Inferior parietal cortex (tissue), 1 donor: ENCODE data around the gene LRRC2.
"Not testable (repeated sequence)": the region's sequence is repeated elsewhere in the genome, so short reads cannot be mapped to it uniquely, and the experiment has no call there.

ENCODE experiments used
- DNase-seq: peaks from one replicate; pipeline ENCODE4 v3.0.0-alpha.2; 2016; ENCODE audit errors: extremely low spot score

Gene LRRC2

DNA sequence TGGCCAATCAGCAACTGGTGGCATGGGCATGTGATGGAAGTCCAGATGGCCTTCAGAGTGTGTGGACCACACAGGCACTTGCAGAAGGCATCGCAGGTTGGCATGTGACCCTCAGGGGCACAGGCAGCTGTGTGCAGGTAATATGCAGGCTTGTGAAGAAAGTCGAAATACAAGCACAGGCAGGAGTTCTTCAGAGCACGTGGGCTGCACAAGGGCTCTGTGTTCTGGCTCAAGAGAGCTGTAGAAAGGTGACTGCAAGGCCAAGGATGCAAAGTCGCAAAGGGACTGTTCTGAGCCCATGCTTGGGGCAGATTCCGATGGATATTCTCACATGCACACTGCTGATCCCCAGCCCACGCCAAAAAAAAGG lies 8.3 kb downstream of the LRRC2 start:
- no peak for DNase-seq

DNA sequence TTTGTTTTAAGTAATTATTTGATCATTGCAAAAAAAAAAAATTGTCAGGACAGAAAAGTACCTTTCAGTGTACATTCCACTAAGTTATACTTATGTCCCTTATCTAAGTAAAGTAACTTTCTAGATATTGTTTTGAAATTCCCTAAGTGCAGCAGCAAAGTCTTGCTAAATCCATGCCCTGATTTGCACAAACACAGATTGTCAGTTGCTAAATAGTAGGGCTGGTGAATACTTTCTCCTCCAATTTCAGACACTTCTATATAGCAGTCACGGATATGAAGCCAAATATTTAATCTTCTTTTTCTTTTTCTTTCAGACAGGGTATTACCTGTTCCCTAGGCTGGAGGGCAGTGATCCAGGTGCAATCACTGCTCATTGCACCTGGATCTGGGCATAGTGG lies 12.9 kb downstream of the LRRC2 start:
- DNase-seq, result no peak

DNA sequence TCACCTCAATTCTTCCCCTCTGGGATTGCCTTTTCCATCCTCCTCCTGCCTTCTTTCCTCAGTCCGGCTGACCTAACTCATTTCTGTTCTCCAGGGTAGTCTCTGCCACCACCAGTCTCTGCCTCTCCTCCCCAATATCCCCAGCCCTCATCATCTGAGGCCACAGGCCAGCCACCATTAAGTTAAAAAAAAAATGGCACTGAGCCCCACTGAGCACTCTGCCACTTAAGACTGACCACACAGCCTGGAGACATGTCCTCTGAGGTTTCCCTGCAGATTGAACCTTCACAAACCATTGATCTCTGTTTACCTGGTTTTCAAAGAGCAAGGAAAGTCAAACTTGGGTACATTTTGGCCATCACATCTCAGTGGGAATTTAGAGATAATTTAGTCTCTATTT lies 13.6 kb downstream of the LRRC2 start:
- no peak for DNase-seq

- no peak for DNase-seq
These were observed 14.5 kb downstream of the LRRC2 start for GRCh38 chr3:46551615-46552014.

DNA sequence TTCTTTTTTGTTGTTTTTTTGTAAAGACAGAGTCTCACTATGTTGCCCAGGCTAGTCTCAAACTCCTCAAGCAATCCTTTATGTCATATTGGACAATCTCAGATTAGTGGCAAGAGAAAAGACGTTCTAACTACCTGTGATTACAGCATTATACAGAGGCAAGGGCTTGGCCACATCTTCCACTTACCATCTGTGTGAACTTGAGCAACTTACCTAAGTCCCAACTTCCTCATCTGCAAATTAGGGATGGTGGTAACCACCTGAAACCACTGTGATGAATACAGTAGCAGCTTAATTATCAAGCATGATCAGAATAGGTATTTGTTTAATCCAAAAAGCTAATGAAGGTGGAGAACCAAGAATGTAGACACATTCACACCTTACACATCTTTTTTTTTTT lies 16.1 kb downstream of the LRRC2 start:
- no peak for DNase-seq

DNA sequence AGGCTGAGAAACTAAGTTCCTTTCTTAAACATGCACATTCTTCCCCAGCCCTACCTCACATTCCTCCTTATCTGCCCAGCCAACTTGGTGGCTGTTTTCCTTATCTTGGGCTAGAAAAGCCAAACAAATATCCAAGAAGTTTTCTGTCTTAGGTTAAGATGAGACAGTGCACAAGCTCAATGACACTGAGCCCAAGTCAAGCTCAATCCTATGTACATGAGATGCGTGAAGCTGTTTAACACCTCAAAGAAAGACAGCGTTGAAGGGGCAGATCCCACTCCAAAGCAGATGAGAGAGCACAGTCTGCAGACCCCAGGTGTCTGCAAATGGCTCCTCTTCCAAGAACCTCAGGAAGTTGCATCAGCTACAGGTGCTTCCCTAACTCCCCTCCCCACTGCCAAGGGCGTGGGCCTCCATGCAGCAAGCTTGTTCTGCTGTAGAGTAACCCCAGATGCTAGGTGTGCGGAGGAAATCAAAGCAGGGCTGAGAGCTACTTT lies 16.6 kb downstream of the LRRC2 start:
- no peak for DNase-seq

- not testable (repeated sequence) for DNase-seq
These were observed 17.5 kb downstream of the LRRC2 start for GRCh38 chr3:46548611-46549010.

- DNase-seq, result no peak
These were observed 19.1 kb downstream of the LRRC2 start for GRCh38 chr3:46546896-46547440.

DNA sequence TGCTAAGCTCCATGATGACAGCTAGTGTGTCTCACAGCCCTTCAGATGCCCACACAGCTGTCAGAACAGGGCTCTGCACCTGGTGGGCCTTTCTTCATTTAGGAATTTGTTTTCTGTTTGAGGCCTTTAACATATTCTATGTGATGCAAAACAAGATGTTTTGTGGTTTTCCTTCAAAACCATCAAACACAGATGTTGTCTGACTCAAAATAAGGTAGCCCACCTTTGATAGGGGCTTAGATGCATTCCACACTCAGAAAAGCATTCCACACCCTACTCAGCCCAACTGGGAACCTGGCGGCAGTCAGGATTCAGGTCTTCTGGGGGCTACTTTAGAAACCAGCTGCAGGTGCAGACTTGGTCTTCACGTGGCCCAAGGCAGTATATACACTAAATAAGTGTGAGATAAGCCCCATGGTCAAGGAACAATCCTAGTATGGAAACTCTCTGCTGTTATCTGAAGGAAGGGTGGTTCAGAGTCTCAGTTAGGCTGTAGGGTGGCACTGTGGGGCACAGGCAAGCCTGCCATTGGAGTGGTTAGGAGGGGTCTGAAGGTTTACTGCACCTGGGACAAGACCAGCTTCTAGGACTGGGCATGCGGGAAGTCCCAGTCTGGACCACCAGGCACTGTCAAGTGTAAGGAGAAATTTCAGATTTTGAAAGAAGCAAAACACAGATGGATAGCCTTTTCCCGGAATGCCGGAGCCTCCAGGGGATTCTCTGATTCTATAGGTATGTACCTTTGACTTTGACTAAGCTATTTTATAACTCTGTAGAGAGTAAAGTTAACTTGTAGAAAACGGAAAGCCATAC lies 20.1 kb downstream of the LRRC2 start:
- DNase-seq, result no peak

DNA sequence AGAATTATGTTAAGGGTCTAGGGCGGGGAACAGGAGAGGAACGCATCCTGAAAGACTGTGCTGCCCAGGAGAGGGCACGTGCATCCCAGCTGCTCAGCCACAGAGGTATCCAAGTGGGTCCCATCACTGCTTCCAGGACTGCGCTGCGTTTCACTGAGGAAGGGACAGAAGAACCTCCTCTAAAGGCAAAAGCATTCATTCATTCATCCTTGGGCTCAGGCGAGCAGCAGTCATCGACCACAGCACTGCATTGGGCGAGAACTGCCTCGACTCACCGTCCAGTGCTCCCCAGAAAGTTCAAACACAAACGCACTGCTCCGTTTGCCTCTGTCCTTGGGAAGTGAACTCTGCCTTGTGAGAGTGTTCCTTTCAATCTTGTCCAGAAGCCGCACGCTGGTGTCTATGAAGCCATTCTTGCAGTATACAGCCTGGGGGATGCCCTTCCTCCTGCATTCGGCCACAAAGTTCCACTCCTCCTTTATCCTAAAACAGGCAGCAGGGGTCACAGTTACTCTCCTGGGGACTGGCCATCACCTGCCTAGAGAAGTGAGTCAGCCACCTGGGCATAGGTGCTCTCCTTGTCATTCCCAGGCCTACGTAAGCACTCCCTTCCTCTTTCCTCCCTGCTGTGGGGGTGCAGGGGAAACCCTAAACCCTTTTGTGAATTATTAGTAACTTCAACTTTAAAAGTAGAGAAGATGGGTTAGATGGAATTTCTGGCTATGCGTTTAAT lies 21.2 kb downstream of the LRRC2 start:
- no peak for DNase-seq

- DNase-seq, result no peak
These were observed 23.3 kb downstream of the LRRC2 start for GRCh38 chr3:46542801-46543201.

DNA sequence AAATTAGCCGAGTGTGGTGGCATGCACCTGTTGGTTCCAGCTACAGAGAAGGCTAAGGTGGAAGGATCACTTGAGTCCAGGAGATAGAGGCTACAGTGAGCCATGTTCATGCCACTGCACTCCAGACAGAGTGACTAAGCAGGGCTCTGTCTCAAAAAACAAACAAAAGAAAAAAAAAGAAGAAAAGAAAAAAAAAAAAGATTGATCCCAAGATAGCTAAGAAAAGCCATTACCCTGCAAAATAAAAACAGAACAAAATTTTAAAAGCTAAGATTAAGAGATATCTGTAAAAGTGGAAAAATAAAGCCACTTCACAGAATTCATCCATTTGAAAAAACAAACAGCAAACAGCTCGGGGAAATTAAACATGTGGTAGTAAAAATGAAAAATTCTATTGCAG lies 23.8 kb downstream of the LRRC2 start:
- DNase-seq, result no peak

- no peak for DNase-seq
These were observed 24.3 kb downstream of the LRRC2 start for GRCh38 chr3:46541835-46542234.

DNA sequence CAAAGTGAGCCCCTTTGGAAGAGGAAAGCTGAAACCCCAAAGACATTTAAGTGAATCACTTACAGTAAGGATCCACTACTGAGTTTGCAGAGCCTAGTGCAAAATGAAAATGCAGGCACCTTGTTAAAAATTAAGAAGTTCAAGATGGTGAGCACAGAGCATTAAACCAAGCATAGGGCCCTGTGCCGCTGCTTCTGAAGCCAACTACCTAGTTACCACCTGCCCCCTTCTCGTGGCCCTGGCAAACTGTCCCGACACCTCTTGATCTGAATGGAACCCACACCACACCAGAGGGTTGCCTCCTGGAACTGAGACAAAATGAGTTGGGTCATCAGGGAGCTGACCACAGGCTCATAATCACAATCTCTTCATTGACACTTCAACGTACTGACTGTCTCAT lies 25.6 kb downstream of the LRRC2 start:
- DNase-seq, result no peak

DNA sequence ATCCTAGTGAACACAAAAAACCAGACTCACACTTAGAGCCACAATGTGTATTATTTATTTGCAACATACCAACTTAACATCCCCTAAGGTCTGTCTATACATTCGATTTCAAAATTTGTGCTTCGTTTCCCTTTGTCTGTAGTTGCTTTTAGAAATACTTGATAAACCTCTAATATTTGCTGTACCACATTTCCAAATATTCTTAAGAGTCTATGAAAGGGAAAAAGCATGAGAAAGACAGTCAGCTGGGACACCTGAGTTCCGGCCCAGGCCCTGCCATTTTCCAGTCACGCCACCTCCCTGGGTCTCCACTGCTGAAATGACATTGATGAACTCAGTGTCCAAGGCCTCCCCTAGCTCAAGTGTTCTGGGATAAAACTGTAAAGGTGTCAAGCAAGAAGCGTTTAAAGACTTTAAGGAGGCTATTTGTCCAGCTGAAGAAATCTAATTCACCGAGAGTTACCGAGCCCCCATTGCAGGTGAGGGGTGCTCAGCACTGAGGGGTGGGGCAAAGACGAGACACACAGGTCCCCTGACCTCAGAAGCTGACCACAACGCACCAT lies 26.6 kb downstream of the LRRC2 start:
- DNase-seq, result no peak

DNA sequence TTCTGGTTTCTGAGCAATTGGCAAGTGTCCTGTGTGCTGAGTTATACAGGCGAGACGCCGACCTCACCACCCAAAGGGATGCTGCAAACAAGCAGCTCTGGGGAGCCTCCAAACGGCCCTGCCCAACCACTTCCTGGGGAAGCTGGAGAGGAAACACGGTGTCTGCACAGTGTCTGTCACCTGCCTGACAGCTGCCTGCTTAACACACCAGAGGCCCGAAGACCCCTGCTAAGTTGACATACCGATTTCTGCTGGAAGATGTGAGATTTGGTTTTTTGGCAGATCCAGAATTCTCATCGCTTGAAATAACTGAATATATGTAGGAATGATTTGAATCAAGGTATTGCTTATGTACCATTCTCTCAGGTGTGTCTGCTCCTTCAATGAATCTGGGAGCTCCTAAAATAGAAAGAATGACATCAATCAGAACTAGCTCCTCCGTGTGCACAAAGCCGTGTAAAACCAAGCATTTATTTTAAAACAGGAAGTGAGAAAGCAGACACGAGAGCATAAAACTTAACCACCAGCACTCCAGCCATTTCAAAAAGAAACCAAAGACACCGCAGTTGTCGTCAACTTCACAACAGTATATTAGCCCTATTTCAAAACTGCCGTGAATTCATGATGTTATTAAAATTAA lies 27.2 kb downstream of the LRRC2 start:
- no peak for DNase-seq

- not testable (repeated sequence) for DNase-seq
These were observed 27.7 kb downstream of the LRRC2 start for GRCh38 chr3:46538425-46538802.

DNA sequence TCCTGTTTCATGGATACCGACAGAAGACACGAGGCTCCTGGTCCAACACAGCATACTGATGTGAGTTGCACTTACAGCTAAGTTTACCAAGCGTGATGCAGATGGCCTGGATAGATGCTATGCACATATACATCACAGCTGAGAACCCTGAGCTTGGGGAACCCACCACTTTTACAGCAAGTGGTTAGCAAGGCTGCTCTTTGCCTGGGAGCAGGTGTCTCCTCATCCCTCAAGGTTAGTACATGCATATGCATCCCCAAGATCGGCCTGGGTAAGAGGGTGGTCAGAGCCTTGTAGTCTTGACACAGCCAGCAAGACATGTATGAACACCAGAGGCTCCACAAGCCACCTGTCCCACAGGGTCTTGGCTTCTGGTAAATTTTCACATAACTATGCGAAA lies 28.3 kb downstream of the LRRC2 start:
- DNase-seq, result no peak

DNA sequence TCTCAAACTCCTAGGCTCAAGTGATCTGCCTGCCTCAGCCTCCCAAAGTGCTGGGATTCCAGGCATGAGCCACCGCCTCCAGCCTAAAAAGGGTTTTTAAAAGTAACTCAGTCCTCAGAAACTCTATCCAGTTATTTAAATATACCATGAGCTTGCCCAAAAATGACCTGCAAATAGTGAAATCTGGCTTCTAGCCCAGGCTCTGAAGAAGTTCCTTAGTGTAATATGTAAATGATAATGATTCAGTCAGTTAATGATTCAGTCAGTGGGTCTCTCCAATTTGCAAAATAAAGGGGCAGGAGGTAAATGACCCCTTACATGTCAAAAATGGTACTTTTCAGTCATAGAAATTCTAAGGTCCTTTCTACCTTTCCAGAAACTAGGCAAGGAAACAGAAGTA lies 28.8 kb downstream of the LRRC2 start:
- DNase-seq, result no peak

GRCh38 chr3:46536758-46537157 lies 29.3 kb downstream of the LRRC2 start:
- DNase-seq, result no peak

- DNase-seq, result no peak
These were observed 30.4 kb downstream of the LRRC2 start for GRCh38 chr3:46535746-46536145.

DNA sequence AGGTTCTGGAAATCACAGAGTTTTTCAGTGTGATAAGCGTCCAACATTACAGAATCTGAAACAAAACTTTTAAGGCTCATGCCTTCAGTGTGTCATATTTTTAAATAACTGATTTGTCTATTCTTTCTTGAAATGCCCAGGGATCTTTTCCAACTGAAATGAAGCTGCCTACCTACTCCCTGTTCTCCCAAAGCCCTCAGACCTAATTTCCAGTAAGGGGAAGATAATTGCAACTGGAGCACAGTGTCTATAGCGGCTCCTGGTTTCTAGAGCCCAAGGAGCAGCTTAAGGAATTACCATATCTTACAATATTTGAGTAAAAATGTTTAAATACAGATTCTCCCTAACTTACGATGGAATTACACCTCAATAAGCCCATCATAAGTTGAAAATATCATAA lies 33.0 kb downstream of the LRRC2 start:
- no peak for DNase-seq
